ENCODE data around the gene TAF1C. TPM values are rescaled to one million over a fixed set of nuclear protein-coding genes. Genes with fewer than 3 reads are reported as not detected.

The TAF1C gene
- total RNA-seq, 2 donors from 2014 or later: 43.7 to 75.9 TPM

DNA sequence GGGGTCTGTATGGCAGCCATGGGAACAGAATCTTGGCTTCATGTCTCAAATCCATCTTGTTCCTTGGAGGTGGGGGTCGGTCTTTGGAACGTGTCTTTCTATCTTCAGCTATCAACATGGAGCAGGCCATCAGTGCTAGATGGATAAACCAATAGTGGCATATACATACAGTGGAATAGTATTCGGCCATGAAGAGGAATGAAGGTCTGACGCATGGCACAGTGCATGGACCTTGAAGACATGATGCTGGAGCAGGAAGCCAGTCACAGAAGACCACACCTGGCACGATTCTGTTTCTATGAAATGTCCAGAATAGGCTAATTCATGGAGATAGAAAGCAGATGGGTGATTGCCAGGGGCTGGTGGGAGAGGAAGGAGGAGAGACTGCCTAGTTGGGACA, 45.2 kb upstream of the TAF1C start:
- Histone ChIP-seq H3K27ac (no peak overlapping the region), H3K4me3 (no peak overlapping the region), H3K27me3 (replicated peaks; ENCODE audit: insufficient read depth) (no peaks in the 10 kb centered on the region), H3K36me3 (no peaks in the 10 kb centered on the region), H3K4me1 (ENCODE audit: control insufficient read depth in 1 of 2, low read depth in 2 of 2) (peaks cover 12 to 18% of the 10 kb centered on the region in 2 donors), H3K9me3 (no peaks in the 10 kb centered on the region)
- DNase-seq (ENCODE audit: low spot score) (no peak), ATAC-seq (ENCODE audit: insufficient number of reproducible peaks, low FRiP score, low read depth) (no peak)
- no peak for TF ChIP-seq CTCF (IDR thresholded peaks at IDR 0.05)

- ATAC-seq (ENCODE audit: insufficient number of reproducible peaks, low FRiP score, low read depth) (no peak), DNase-seq (ENCODE audit: low spot score) (no peak)
- H3K27ac ChIP-seq: peak overlapping the region in 1 of 2 donors; percentile 57
- no peaks in the 10 kb centered on the region for H3K36me3 ChIP-seq
- H3K4me1 ChIP-seq (ENCODE audit: control insufficient read depth in 1 of 2, low read depth in 2 of 2): peaks cover 12 to 18% of the 10 kb centered on the region in 2 donors
- no peaks in the 10 kb centered on the region for H3K27me3 ChIP-seq (replicated peaks; ENCODE audit: insufficient read depth)
- H3K9me3 ChIP-seq: no peaks in the 10 kb centered on the region
- no peak for TF ChIP-seq CTCF (IDR thresholded peaks at IDR 0.05)
- no peak overlapping the region for H3K4me3 ChIP-seq
Observed at GRCh38 chr16:84229471-84229870, 42.6 kb upstream of the TAF1C start.

- no peaks in the 10 kb centered on the region for H3K27me3 ChIP-seq (replicated peaks; ENCODE audit: insufficient read depth)
- H3K36me3 ChIP-seq: no peaks in the 10 kb centered on the region
- peak; percentile 87 for ATAC-seq (ENCODE audit: insufficient number of reproducible peaks, low FRiP score, low read depth)
- no peak for TF ChIP-seq CTCF (IDR thresholded peaks at IDR 0.05)
- H3K4me1 ChIP-seq (ENCODE audit: control insufficient read depth in 1 of 2, low read depth in 2 of 2): peaks cover 12 to 18% of the 10 kb centered on the region in 2 donors
- no peaks in the 10 kb centered on the region for H3K9me3 ChIP-seq
- peak overlapping the region; percentile 55 for H3K4me3 ChIP-seq
- peak overlapping the region; percentile 57 to 66 for H3K27ac ChIP-seq
- peak; percentile 72 for DNase-seq (ENCODE audit: low spot score)
Observed at GRCh38 chr16:84228256-84228838, 41.5 kb upstream of the TAF1C start.

DNA sequence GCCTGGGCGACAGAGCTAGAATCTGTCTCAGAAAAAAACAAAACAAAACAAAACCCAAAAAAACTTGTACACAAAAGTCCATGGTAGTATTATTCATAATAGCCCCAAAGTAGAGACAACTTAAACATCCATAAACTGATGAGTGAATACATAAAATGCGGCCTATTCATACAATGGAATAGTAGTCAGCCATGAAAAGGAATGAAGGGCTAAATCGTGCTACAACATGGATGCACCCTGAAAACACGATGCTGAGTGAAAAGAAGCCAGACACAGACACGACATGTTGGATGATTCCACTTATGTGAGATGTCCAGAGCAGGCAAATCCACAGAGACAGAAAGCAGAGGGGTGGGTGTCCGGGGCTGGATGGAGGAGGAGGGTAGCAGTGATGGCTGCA, 40.7 kb upstream of the TAF1C start:
- Histone ChIP-seq H3K9me3 (no peaks in the 10 kb centered on the region), H3K27ac (no peak overlapping the region), H3K4me1 (ENCODE audit: control insufficient read depth in 1 of 2, low read depth in 2 of 2) (peaks cover 12 to 18% of the 10 kb centered on the region in 2 donors), H3K27me3 (replicated peaks; ENCODE audit: insufficient read depth) (no peaks in the 10 kb centered on the region), H3K4me3 (no peak overlapping the region), H3K36me3 (no peaks in the 10 kb centered on the region)
- no peak for DNase-seq (ENCODE audit: low spot score)
- TF ChIP-seq CTCF (IDR thresholded peaks at IDR 0.05): no peak
- ATAC-seq (ENCODE audit: insufficient number of reproducible peaks, low FRiP score, low read depth): no peak

DNA sequence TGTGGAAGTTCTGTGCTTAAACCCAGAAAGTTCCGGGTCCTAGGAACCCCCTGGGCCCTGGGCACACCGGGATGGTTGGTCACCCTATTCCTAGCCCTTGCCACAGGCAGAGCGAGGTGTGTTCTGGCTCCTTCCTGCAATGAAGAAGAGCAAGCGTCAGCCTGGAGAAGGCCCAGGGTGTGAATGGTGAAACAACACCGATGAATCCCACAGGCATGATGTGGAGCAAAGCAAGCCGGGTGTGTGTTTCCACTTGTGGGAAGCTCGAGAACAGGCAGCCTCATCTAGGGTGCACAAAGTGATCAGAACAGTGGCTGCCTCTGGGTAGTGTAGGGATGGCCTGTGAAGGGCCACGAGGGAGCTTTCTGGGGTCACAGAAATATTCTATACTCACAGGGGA, 39.2 kb upstream of the TAF1C start:
- DNase-seq (ENCODE audit: low spot score) (no peak), ATAC-seq (ENCODE audit: insufficient number of reproducible peaks, low FRiP score, low read depth) (no peak)
- TF ChIP-seq CTCF (IDR thresholded peaks at IDR 0.05): no peak
- Histone ChIP-seq H3K36me3 (no peaks in the 10 kb centered on the region), H3K4me3 (no peak overlapping the region), H3K27ac (no peak overlapping the region), H3K27me3 (replicated peaks; ENCODE audit: insufficient read depth) (no peaks in the 10 kb centered on the region), H3K4me1 (ENCODE audit: control insufficient read depth in 1 of 2, low read depth in 2 of 2) (peaks cover 12 to 18% of the 10 kb centered on the region in 2 donors), H3K9me3 (no peaks in the 10 kb centered on the region)

All from thoracic aorta (tissue), 2 donors.